ENCODE data around the gene CACNA1F.

DNA sequence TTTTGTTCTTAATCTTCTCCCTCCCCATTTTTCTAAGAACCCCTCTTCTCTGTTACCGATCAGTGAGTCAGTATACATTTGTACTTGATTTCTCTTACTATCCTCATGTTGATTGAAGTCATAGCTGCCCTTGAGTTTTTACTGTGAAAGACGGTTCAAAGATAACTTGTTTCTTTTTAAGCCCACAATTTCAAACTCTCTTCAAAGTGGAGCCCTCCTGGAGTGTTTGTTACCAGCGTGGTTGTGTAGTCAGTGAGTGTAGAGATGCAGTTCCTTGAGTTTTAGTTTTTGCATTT lies 44.3 kb upstream of the CACNA1F start:
- TF ChIP-seq PATZ1 (CRISPR knock-in tag; IDR thresholded peaks at IDR 0.05; ENCODE audit: borderline replicate concordance) (no peak), ESRRG (CRISPR knock-in tag; IDR thresholded peaks at IDR 0.05) (no peak)

Data from SK-N-SH treated with all-trans-retinoic acid at 6 μM for 48 hours (cell line).